Neural crest cell (in vitro differentiated cells): ENCODE data around the gene FRRS1L. TPM values are rescaled to one million over a fixed set of nuclear protein-coding genes. Genes with fewer than 3 reads are reported as not detected.

Source experiments
- DNase-seq: peaks from one replicate; pipeline ENCODE4 v3.0.0; 2021; ENCODE audit warnings: low read depth, mixed read lengths, low spot score
- H3K27ac Mint-ChIP-seq: one replicate; pipeline ENCODE4 v1.8.0; 2021; ENCODE audit warnings: mild to moderate bottlenecking, mixed read lengths; ENCODE audit not compliant: unreplicated experiment
- H3K27me3 Mint-ChIP-seq: 2 replicates; pipeline ENCODE4 v1.8.0; 2021; ENCODE audit warnings: low read depth, mild to moderate bottlenecking, mixed read lengths
- H3K36me3 Mint-ChIP-seq: 2 replicates; pipeline ENCODE4 v1.8.0; 2021; ENCODE audit warnings: low read depth, mild to moderate bottlenecking, mixed read lengths
- H3K4me1 Mint-ChIP-seq: 2 replicates; pipeline ENCODE4 v1.8.0; 2021; ENCODE audit warnings: mixed read lengths
- H3K4me3 Mint-ChIP-seq: one replicate; pipeline ENCODE4 v1.8.0; 2021; ENCODE audit warnings: mild to moderate bottlenecking, mixed read lengths
- H3K9me3 Mint-ChIP-seq: 2 replicates; pipeline ENCODE4 v1.8.0; 2021; ENCODE audit warnings: mixed read lengths
- CTCF ChIP-seq: fragments of 200-600 bp; sonication (generic); conservative IDR thresholded peaks from 2 replicates; pipeline ENCODE4 v1.5.0; 2021; ENCODE audit warnings: antibody characterized with exemption, mild to moderate bottlenecking
- total RNA-seq: library from RNA; stranded (reverse); gene quantifications from 2 replicates; pipeline ENCODE4 v1.2.1, GENCODE V29; 2021

FRRS1L gene
- total RNA-seq, 1 donor from 2014 or later = 3.4 TPM

GRCh38 chr9:109101202-109101595 is 65.8 kb downstream of the FRRS1L start:
- Mint-ChIP-seq H3K36me3 (peaks cover 26% of the 10 kb centered on the region), H3K9me3 (peaks cover 4% of the 10 kb centered on the region), H3K27me3 (no peaks in the 10 kb centered on the region), H3K4me1 (peaks cover 21% of the 10 kb centered on the region), H3K27ac (no peak overlapping the region), H3K4me3 (no peak overlapping the region)
- TF ChIP-seq CTCF = no peak
- no peak for DNase-seq

GRCh38 chr9:109100543-109101201 is 66.4 kb downstream of the FRRS1L start:
- Mint-ChIP-seq H3K4me3 (no peak overlapping the region), H3K4me1 (peaks cover 21% of the 10 kb centered on the region), H3K27me3 (no peaks in the 10 kb centered on the region), H3K36me3 (peaks cover 26% of the 10 kb centered on the region), H3K9me3 (peaks cover 4% of the 10 kb centered on the region), H3K27ac (no peak overlapping the region)
- no peak for DNase-seq
- TF ChIP-seq CTCF = no peak

- H3K4me3 Mint-ChIP-seq = no peak overlapping the region
Observed at GRCh38 chr9:109098960-109099308, 68.1 kb downstream of the FRRS1L start.

GRCh38 chr9:109098171-109098959 is 68.7 kb downstream of the FRRS1L start:
- Mint-ChIP-seq H3K4me3 (no peak overlapping the region), H3K27me3 (no peaks in the 10 kb centered on the region), H3K4me1 (peaks cover 21% of the 10 kb centered on the region), H3K27ac (peak overlapping the region; percentile 70), H3K9me3 (peaks cover under 1% of the 10 kb centered on the region), H3K36me3 (peaks cover 16% of the 10 kb centered on the region)
- TF ChIP-seq CTCF = peak; percentile 32
- DNase-seq = no peak

More at GRCh38 chr9:109098960-109099308, 68.1 kb downstream of the FRRS1L start:
- no peak for DNase-seq
- Mint-ChIP-seq H3K36me3 (peaks cover 19% of the 10 kb centered on the region), H3K27me3 (no peaks in the 10 kb centered on the region), H3K4me1 (peaks cover 21% of the 10 kb centered on the region), H3K9me3 (peaks cover 2% of the 10 kb centered on the region), H3K27ac (no peak overlapping the region)
- TF ChIP-seq CTCF = no peak

- TF ChIP-seq CTCF = no peak
- Mint-ChIP-seq H3K4me1 (peaks cover 21% of the 10 kb centered on the region), H3K36me3 (peaks cover 12% of the 10 kb centered on the region), H3K27me3 (no peaks in the 10 kb centered on the region), H3K27ac (peak overlapping the region; percentile 54), H3K9me3 (no peaks in the 10 kb centered on the region), H3K4me3 (no peak overlapping the region)
- DNase-seq = no peak
Observed at GRCh38 chr9:109097146-109097545, 69.9 kb downstream of the FRRS1L start.
